Glutamatergic neuron (in vitro differentiated cells): ENCODE results near the gene FSTL4. TPM values are rescaled to one million over a fixed set of nuclear protein-coding genes. Genes with fewer than 3 reads are reported as not detected.

ENCODE experiments used
- DNase-seq: peaks from one replicate; pipeline ENCODE4 v3.0.0; 2022
- H3K27ac Mint-ChIP-seq: one replicate; pipeline ENCODE4 v1.8.0; 2020; ENCODE audit warnings: mild to moderate bottlenecking, mixed read lengths, inconsistent platforms; ENCODE audit not compliant: unreplicated experiment
- H3K27me3 Mint-ChIP-seq: one replicate; pipeline ENCODE4 v1.8.0; 2020; ENCODE audit warnings: mild to moderate bottlenecking, moderate library complexity, mixed read lengths, inconsistent platforms; ENCODE audit not compliant: unreplicated experiment
- H3K36me3 Mint-ChIP-seq: one replicate; pipeline ENCODE4 v1.8.0; 2020; ENCODE audit warnings: mild to moderate bottlenecking, mixed read lengths, inconsistent platforms; ENCODE audit not compliant: unreplicated experiment
- H3K4me1 Mint-ChIP-seq: one replicate; pipeline ENCODE4 v1.8.0; 2020; ENCODE audit warnings: mild to moderate bottlenecking, low read depth, mixed read lengths, inconsistent platforms; ENCODE audit not compliant: unreplicated experiment
- H3K4me3 Mint-ChIP-seq: one replicate; pipeline ENCODE4 v1.8.0; 2020; ENCODE audit warnings: mild to moderate bottlenecking, mixed read lengths, inconsistent platforms; ENCODE audit not compliant: unreplicated experiment
- H3K9me3 Mint-ChIP-seq: one replicate; pipeline ENCODE4 v1.8.0; 2020; ENCODE audit warnings: mild to moderate bottlenecking, moderate library complexity, mixed read lengths, inconsistent platforms; ENCODE audit not compliant: unreplicated experiment
- CTCF ChIP-seq: fragments of 200-600 bp; sonication (generic); IDR thresholded peaks from one replicate; pipeline ENCODE4 v1.5.0; 2021; ENCODE audit not compliant: partially characterized antibody, unreplicated experiment
- total RNA-seq: library from RNA; stranded (reverse); fragmentation: NEBNext Ultra II Directional; extraction: Animal tissue kit (Norgen Biotek cat#: 25700); gene quantifications from one replicate; pipeline ENCODE4 v1.2.1, GENCODE V29; 2021; ENCODE audit not compliant: unreplicated experiment

FSTL4 gene
- total RNA-seq, 1 donor from 2014 or later: 29.0 TPM

DNA sequence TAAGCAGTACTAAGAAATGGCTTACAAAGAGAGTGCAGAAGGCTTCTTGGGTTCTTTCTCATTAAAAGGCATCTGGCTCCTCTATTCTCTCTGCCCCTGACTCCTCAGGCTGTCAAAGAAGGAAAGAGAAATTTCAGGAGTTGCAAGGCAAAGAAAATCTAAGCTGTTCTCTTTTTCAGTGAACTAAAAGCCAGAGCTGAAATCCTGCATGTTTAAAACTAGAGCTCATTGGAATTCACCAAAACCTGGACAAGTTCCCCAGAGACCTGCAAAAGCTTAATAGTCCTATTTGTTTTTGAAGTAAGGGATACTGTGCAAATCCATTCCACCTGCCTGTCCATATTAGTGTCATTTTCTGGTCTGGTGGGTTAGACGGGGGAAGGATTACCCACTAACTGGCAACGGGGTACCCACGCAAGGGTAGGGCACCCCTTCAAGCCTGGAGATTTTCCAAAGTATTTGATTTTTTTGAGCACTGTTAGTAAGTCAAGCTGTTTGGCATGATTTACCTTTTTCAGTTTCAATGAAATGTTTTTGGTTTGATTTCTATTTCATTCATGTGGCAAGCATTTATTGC, 179.3 kb downstream of the FSTL4 start:
- no peaks in the 10 kb centered on the region for H3K36me3 Mint-ChIP-seq
- no peak overlapping the region for H3K27ac Mint-ChIP-seq
- no peak overlapping the region for H3K4me3 Mint-ChIP-seq
- no peaks in the 10 kb centered on the region for H3K9me3 Mint-ChIP-seq
- no peak for TF ChIP-seq CTCF
- peaks cover 3% of the 10 kb centered on the region for H3K4me1 Mint-ChIP-seq
- H3K27me3 Mint-ChIP-seq: no peaks in the 10 kb centered on the region
- DNase-seq: no peak

DNA sequence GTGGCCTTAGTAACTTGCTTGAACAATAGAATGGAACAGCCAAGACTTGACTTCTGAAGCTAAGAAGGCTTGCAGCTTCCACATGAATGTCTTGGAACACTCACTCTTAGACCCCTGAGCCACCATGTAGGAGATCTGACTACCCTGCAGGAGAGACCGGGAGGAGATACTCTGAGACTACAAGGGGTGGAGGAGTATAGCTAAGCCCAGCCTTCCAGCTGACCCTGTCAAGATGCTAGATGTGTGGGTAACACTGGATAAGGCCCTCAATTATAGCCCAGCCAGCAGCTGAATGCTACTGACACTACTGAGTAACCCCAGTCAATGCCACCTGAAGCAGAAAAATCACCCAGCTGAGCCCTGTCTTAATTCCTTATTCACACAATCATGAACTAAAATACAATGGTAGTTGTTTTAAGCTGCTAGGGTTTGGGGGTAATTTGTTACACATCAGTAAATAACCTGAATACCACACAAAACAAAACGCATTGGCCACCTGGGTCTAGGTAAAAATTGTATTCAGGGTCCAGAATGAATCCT, 180.9 kb downstream of the FSTL4 start:
- no peak for TF ChIP-seq CTCF
- Mint-ChIP-seq H3K4me3 (no peak overlapping the region), H3K27me3 (no peaks in the 10 kb centered on the region), H3K9me3 (no peaks in the 10 kb centered on the region), H3K36me3 (no peaks in the 10 kb centered on the region), H3K4me1 (peaks cover 3% of the 10 kb centered on the region), H3K27ac (no peak overlapping the region)
- no peak for DNase-seq

- H3K4me1 Mint-ChIP-seq: peaks cover 3% of the 10 kb centered on the region
- no peak overlapping the region for H3K4me3 Mint-ChIP-seq
- H3K36me3 Mint-ChIP-seq: no peaks in the 10 kb centered on the region
- DNase-seq: no peak
- H3K27me3 Mint-ChIP-seq: no peaks in the 10 kb centered on the region
- H3K9me3 Mint-ChIP-seq: no peaks in the 10 kb centered on the region
- TF ChIP-seq CTCF: no peak
- H3K27ac Mint-ChIP-seq: no peak overlapping the region
These were observed 182.2 kb downstream of the FSTL4 start for GRCh38 chr5:133430095-133430494.

- Mint-ChIP-seq H3K9me3 (no peaks in the 10 kb centered on the region), H3K4me1 (peaks cover 5% of the 10 kb centered on the region), H3K27me3 (peaks cover 2% of the 10 kb centered on the region), H3K27ac (no peak overlapping the region), H3K4me3 (no peak overlapping the region), H3K36me3 (no peaks in the 10 kb centered on the region)
- no peak for TF ChIP-seq CTCF
- no peak for DNase-seq
These were observed 183.3 kb downstream of the FSTL4 start for GRCh38 chr5:133429046-133429445.

GRCh38 chr5:133428072-133428660, 184.2 kb downstream of the FSTL4 start:
- DNase-seq: no peak
- H3K4me1 Mint-ChIP-seq: peaks cover 10% of the 10 kb centered on the region
- no peaks in the 10 kb centered on the region for H3K9me3 Mint-ChIP-seq
- H3K27me3 Mint-ChIP-seq: peaks cover 6% of the 10 kb centered on the region
- no peak for TF ChIP-seq CTCF
- H3K4me3 Mint-ChIP-seq: no peak overlapping the region
- no peaks in the 10 kb centered on the region for H3K36me3 Mint-ChIP-seq
- H3K27ac Mint-ChIP-seq: no peak overlapping the region
